Measurements from ENCODE around the gene CDC25A.
A peak's percentile ranks its signal among the peaks of the same experiment; 100 is the strongest.

The CDC25A gene

DNA sequence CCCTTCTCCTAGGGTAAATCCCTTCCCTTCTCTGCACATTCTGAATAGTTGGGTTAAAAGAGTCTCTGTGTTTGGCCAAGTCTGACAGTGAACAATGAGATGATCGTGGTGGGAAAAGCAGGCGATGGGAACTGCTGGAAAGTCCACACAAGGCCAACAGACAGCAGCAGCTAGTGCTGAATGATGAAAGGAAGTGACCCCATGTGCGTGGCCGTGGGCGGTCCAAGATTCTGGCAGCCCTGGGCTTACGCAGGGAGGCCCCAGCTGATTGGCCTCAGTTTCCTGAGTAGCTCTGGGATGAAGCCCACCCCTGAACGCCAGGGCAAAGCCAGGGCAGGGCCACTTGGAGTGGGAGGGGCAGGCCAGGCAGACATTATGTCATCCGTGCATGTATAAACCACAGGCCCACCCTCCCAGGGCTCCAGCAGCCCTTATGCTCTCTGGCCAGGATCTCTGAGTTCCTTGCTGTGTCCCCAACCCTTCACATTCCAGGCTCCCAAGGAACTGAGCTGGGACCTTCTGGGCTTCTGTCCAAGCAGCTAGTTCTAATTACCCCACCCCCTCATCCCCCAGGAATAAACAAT is 57.8 kb downstream of the CDC25A start:
- peak; percentile 86 for ATAC-seq
- TF ChIP-seq ISL1 (CRISPR knock-in tag; IDR thresholded peaks at IDR 0.05): no peak
- no peak for TF ChIP-seq ZFP30 (CRISPR knock-in tag; IDR thresholded peaks at IDR 0.05)

DNA sequence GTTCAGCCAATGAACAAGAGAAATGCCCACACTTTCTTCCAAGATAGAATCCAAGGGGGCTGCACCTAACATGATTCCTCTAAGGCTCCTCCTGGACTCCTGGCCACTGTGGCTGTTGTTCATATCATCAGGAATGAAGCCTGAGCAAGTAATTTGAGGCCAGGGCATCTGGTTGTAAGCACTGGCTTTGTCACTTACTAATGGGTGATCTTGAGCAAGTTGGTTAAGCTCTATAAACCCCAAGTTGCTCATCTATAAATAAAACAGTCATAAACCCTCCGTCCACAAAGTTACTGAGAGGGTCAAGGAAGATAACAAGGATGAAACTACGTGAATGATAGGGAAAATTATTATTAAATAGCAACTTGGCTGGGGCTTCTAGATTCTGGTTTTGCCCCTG is 58.3 kb downstream of the CDC25A start:
- no peak for TF ChIP-seq ZFP30 (CRISPR knock-in tag; IDR thresholded peaks at IDR 0.05)
- TF ChIP-seq, protein P1, sequence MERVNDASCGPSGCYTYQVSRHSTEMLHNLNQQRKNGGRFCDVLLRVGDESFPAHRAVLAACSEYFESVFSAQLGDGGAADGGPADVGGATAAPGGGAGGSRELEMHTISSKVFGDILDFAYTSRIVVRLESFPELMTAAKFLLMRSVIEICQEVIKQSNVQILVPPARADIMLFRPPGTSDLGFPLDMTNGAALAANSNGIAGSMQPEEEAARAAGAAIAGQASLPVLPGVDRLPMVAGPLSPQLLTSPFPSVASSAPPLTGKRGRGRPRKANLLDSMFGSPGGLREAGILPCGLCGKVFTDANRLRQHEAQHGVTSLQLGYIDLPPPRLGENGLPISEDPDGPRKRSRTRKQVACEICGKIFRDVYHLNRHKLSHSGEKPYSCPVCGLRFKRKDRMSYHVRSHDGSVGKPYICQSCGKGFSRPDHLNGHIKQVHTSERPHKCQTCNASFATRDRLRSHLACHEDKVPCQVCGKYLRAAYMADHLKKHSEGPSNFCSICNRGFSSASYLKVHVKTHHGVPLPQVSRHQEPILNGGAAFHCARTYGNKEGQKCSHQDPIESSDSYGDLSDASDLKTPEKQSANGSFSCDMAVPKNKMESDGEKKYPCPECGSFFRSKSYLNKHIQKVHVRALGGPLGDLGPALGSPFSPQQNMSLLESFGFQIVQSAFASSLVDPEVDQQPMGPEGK (CRISPR knock-in tag; IDR thresholded peaks at IDR 0.05; ENCODE audit: borderline replicate concordance): no peak
- no peak for TF ChIP-seq ISL1 (CRISPR knock-in tag; IDR thresholded peaks at IDR 0.05)
- TF ChIP-seq OSR1 (CRISPR knock-in tag; IDR thresholded peaks at IDR 0.05): no peak
- TF ChIP-seq, protein P2, sequence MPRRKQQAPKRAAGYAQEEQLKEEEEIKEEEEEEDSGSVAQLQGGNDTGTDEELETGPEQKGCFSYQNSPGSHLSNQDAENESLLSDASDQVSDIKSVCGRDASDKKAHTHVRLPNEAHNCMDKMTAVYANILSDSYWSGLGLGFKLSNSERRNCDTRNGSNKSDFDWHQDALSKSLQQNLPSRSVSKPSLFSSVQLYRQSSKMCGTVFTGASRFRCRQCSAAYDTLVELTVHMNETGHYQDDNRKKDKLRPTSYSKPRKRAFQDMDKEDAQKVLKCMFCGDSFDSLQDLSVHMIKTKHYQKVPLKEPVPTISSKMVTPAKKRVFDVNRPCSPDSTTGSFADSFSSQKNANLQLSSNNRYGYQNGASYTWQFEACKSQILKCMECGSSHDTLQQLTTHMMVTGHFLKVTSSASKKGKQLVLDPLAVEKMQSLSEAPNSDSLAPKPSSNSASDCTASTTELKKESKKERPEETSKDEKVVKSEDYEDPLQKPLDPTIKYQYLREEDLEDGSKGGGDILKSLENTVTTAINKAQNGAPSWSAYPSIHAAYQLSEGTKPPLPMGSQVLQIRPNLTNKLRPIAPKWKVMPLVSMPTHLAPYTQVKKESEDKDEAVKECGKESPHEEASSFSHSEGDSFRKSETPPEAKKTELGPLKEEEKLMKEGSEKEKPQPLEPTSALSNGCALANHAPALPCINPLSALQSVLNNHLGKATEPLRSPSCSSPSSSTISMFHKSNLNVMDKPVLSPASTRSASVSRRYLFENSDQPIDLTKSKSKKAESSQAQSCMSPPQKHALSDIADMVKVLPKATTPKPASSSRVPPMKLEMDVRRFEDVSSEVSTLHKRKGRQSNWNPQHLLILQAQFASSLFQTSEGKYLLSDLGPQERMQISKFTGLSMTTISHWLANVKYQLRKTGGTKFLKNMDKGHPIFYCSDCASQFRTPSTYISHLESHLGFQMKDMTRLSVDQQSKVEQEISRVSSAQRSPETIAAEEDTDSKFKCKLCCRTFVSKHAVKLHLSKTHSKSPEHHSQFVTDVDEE (CRISPR knock-in tag; IDR thresholded peaks at IDR 0.05): no peak
- no peak for TF ChIP-seq ZFP3 (CRISPR knock-in tag; IDR thresholded peaks at IDR 0.05)
- no peak for TF ChIP-seq BACH2 (CRISPR knock-in tag; IDR thresholded peaks at IDR 0.05; ENCODE audit: borderline replicate concordance)
- TF ChIP-seq TCF4 (CRISPR knock-in tag; IDR thresholded peaks at IDR 0.05; ENCODE audit: borderline replicate concordance): no peak
- no peak for TF ChIP-seq SNAI2 (CRISPR knock-in tag; IDR thresholded peaks at IDR 0.05)
- no peak for TF ChIP-seq TOX (CRISPR knock-in tag; IDR thresholded peaks at IDR 0.05; ENCODE audit: borderline replicate concordance)
- TF ChIP-seq ZC3H10 (CRISPR knock-in tag; IDR thresholded peaks at IDR 0.05): no peak
- no peak for TF ChIP-seq ZNF8 (CRISPR knock-in tag; IDR thresholded peaks at IDR 0.05)
- TF ChIP-seq ZNF565 (CRISPR knock-in tag; conservative IDR thresholded peaks at IDR 0.05; ENCODE audit: low read depth): no peak
- no peak for TF ChIP-seq RARB (CRISPR knock-in tag; IDR thresholded peaks at IDR 0.05)
- no peak for TF ChIP-seq PPARA (CRISPR knock-in tag; IDR thresholded peaks at IDR 0.05; ENCODE audit: borderline replicate concordance)
- TF ChIP-seq ESRRG (CRISPR knock-in tag; IDR thresholded peaks at IDR 0.05): no peak
- no peak for TF ChIP-seq ZNF70 (CRISPR knock-in tag; IDR thresholded peaks at IDR 0.05)
- no peak for TF ChIP-seq CSDC2 (CRISPR knock-in tag; IDR thresholded peaks at IDR 0.05)

DNA sequence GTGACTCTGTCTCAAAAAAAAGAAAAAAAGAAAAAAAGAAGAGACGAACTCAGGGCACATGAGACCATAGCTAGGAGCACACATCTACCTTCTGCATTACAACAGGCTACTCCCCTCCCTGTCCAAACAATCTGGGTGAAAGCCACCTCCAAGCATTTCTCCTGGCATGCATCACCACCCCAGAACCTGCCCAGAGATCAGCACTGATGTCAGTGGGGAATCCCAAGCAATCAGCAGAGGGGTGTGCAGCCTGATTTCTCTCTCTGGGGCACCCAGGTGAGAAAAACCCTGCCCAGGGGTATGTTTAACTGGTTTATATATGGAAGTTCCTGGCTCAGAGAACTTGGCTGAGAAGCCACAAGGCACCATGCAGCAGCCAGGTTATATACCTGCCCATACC is 59.4 kb downstream of the CDC25A start:
- TF ChIP-seq, protein P3, sequence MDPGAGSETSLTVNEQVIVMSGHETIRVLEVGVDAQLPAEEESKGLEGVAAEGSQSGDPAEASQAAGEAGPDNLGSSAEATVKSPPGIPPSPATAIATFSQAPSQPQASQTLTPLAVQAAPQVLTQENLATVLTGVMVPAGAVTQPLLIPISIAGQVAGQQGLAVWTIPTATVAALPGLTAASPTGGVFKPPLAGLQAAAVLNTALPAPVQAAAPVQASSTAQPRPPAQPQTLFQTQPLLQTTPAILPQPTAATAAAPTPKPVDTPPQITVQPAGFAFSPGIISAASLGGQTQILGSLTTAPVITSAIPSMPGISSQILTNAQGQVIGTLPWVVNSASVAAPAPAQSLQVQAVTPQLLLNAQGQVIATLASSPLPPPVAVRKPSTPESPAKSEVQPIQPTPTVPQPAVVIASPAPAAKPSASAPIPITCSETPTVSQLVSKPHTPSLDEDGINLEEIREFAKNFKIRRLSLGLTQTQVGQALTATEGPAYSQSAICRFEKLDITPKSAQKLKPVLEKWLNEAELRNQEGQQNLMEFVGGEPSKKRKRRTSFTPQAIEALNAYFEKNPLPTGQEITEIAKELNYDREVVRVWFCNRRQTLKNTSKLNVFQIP (CRISPR knock-in tag; IDR thresholded peaks at IDR 0.05; ENCODE audit: borderline replicate concordance, low read depth): no peak
- TF ChIP-seq, protein P2 (CRISPR knock-in tag; IDR thresholded peaks at IDR 0.05): no peak
- no peak for TF ChIP-seq ZNF70 (CRISPR knock-in tag; IDR thresholded peaks at IDR 0.05)
- no peak for TF ChIP-seq GLIS3 (CRISPR knock-in tag; IDR thresholded peaks at IDR 0.05)
- TF ChIP-seq ISL1 (CRISPR knock-in tag; IDR thresholded peaks at IDR 0.05): no peak
- no peak for TF ChIP-seq BACH2 (CRISPR knock-in tag; IDR thresholded peaks at IDR 0.05; ENCODE audit: borderline replicate concordance)
- no peak for TF ChIP-seq SNAI2 (CRISPR knock-in tag; IDR thresholded peaks at IDR 0.05)
- TF ChIP-seq, protein P4, sequence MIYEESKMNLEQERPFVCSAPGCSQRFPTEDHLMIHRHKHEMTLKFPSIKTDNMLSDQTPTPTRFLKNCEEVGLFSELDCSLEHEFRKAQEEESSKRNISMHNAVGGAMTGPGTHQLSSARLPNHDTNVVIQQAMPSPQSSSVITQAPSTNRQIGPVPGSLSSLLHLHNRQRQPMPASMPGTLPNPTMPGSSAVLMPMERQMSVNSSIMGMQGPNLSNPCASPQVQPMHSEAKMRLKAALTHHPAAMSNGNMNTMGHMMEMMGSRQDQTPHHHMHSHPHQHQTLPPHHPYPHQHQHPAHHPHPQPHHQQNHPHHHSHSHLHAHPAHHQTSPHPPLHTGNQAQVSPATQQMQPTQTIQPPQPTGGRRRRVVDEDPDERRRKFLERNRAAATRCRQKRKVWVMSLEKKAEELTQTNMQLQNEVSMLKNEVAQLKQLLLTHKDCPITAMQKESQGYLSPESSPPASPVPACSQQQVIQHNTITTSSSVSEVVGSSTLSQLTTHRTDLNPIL (CRISPR knock-in tag; IDR thresholded peaks at IDR 0.05; ENCODE audit: low read depth): no peak
- no peak for ATAC-seq

More for the DNA sequence above, 58.3 kb downstream of the CDC25A start:
- ATAC-seq: no peak; the same call in 2 of the 3 replicates

All from SK-N-SH treated with all-trans-retinoic acid at 6 μM for 48 hours (cell line).